ENCODE data around the gene UBAP1. TPM values are rescaled to one million over a fixed set of nuclear protein-coding genes. Genes with fewer than 3 reads are reported as not detected.
A peak's percentile ranks its signal among the peaks of the same experiment; 100 is the strongest.
"Not testable (repeated sequence)": the region's sequence is repeated elsewhere in the genome, so short reads cannot be mapped to it uniquely, and the experiment has no call there.

The UBAP1 gene
- 10 to 100 TPM; 19.9 to 54.4 (median 43.2) TPM for polyA plus RNA-seq

DNA sequence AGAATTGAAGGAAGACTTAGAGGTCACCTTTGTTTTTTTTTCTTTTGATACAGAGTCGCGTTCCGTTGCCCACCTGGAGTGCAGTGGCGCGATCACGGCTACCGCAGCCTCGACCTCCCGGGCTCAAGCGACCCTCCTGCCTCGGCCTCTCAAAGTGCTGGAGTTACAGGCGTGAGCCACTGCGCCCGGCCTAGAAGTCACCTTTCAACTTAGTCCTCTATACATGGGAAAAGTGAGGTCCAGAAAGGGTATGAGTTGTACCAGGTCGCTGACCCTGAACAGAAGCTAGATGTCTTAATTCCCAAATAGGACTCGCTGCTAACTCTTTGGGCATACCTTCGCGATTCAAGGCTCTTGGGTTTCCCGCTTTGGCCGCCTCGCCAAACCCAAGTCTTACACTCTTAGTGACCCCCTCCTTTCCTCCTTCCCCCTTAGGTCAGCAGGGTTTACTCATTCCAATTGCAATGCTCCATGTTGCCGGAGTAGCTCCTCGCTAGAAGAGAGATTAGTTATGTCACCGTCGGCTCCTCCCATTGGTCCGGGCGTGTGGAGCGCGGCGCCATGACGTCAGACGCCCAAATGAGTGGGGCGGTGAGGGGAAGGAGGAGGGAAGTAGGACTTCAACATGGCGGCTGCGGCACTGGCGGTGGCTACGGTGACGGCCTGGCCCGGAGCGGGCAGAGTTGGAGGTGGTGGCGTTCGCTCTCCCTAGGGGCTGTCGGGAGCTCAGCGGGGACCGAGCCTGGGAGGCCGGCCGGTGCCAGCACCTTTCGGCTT is at the start of gene UBAP1:
UBAP1 (plus strand) TSS at position 608 of the 777 bp plus-strand sequence. CDS start 41,872 bp downstream, outside the sequence.
- 0% methylated on average over 47 to 48 of the region's 48 CpGs for WGBS, 3 donors

DNA sequence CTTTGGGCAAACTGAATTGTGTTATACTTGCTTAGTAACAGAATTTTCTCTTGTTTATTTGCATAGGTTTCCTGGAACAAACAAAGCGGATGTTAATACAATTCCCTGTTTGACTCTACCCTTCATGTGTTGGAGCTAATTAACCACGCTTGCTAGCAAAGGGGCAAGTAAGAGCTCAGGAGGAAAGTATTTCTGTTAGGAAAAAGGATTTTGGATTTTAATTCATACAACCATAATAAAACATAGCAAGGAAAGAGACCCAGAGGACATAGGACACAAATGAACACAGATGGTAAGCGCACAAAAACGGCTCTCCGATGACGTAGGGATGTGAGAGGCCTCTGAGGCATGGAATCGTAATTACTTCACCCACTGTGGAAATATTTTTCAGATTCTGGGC is 47.3 kb upstream of the UBAP1 start:
- no peak overlapping the region for H3K27ac ChIP-seq (ENCODE audit: low read depth, low read length)
- 95 to 96% (median 96%) methylated on average over 7 of the region's 7 CpGs for WGBS, 3 donors

More for the DNA sequence above, at the start of gene UBAP1:
- H3K27ac ChIP-seq (ENCODE audit: low read depth, low read length) = peak within 1 kb of the TSS; percentile 84

DNA sequence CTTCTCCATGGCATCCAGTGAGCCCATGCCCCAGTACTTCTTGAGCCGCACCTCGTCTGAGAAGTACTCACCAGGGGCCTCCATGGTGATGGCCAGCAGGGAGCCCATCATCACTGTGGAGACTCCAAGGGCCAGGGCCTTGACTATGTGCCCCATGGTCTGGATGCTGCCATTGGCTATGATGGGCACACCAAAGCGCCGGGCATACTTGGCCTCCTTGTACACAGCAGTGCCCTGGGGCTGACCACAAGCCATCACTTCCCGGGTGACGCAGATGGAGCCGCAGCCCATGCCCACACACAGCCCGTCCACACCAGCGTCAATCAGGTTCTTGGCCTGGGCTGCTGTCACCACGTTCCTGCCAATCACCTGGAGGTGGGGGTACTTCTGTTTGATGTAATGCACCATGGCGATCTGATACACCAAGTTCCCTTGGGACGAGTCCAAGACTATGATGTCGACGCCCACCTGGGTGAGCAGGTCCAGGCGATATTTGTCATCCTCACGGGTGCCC is 45.4 kb upstream of the UBAP1 start:
- H3K27ac ChIP-seq (ENCODE audit: low read depth, low read length) = no peak overlapping the region
- 85 to 93% (median 90%) methylated on average over 16 of the region's 16 CpGs for WGBS, 3 donors

DNA sequence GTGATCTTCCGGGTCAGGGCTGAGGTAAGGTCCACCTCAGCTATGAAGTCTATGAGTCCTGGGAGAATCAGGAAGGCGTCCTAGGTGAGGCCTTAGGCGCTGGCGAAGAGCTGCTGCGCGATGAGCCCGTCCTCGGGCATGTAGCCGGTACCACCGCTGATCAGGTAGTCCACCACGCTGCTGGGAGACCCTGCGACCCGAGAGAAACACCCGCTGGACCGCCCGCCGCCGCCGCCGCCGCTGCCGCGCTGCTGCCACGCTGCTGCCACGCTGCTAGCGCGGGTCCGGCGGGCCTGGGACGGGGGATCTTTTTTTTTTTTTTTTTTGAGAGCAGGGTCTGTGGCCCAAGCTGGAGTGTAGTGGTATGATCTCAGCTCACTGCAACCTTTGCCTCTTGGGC is 44.3 kb upstream of the UBAP1 start:
- H3K27ac ChIP-seq (ENCODE audit: low read depth, low read length) = no peak overlapping the region
- WGBS, 3 donors = 94% methylated on average over 26 to 30 of the region's 30 CpGs

GRCh38 chr9:34138644-34139043 is 40.2 kb upstream of the UBAP1 start:
- not testable (repeated sequence) for H3K27ac ChIP-seq (ENCODE audit: low read depth, low read length)
- 78 to 100% methylated on average over 1 of the region's 1 CpG; no CpG with 5 or more reads in 1 of the 3 donors for WGBS, 3 donors

- 70 to 84% (median 80%) methylated on average over 5 of the region's 5 CpGs for WGBS, 3 donors
- H3K27ac ChIP-seq (ENCODE audit: low read depth, low read length) = no peak overlapping the region
These were observed 39.2 kb upstream of the UBAP1 start for GRCh38 chr9:34139477-34140146.

DNA sequence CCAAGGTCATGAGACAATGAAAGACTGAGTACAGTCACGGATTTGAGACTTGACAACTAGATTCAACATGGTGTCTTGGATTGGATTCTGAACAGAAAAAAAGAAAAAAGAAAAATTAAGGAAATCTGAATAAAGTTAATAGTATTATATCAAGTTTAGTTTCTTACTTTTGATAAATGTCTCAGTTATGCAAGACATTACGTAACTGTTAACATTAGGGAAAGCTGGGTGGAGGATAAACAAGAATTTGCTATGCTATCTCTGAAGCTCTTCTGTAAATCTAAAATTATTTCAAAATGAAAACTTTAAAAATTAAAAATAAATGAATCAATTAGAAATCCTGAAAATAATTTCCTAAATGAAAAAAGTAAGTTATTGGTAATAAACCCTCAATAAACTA is 38.0 kb upstream of the UBAP1 start:
- WGBS, 3 donors = 40 to 43% (median 41%) methylated on average over 2 of the region's 2 CpGs
- no peak overlapping the region for H3K27ac ChIP-seq (ENCODE audit: low read depth, low read length)

GRCh38 chr9:34143116-34143515 is 35.7 kb upstream of the UBAP1 start:
- 17 to 84% (median 33%) methylated on average over 2 of the region's 2 CpGs for WGBS, 3 donors
- H3K27ac ChIP-seq (ENCODE audit: low read depth, low read length) = no peak overlapping the region

GRCh38 chr9:34145165-34145564 is 33.7 kb upstream of the UBAP1 start:
- WGBS, 3 donors = 71 to 79% (median 72%) methylated on average over 3 of the region's 3 CpGs
- H3K27ac ChIP-seq (ENCODE audit: low read depth, low read length) = no peak overlapping the region

DNA sequence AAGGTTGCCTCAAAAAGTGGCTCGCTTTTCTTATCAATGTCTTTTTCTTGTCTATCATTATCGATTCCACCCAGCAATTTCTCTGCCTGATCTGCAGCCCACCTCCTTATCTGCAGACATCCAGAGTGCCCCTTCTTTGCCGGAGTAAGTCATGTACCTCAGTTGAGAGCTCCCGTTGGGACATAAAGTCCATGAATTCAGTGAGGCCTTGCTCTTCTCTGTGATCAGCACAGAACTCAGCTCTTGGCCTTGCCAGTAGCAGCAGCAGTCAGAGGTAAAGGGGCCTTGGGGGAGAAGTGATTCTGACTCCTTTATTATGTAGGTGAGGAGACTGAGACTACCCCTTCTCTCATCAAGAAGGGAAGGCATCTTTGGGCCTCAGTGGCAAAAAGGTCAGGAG is 27.4 kb upstream of the UBAP1 start:
- 88% methylated on average over 4 of the region's 4 CpGs for WGBS, 3 donors
- H3K27ac ChIP-seq (ENCODE audit: low read depth, low read length) = no peak overlapping the region

- no peak overlapping the region for H3K27ac ChIP-seq (ENCODE audit: low read depth, low read length)
- WGBS, 3 donors = 68 to 76% (median 76%) methylated on average over 1 of the region's 1 CpG
These were observed 24.8 kb upstream of the UBAP1 start for GRCh38 chr9:34154057-34154456.

- no peak overlapping the region for H3K27ac ChIP-seq (ENCODE audit: low read depth, low read length)
These were observed 21.5 kb upstream of the UBAP1 start for GRCh38 chr9:34157318-34157717.

GRCh38 chr9:34157898-34158297 is 20.9 kb upstream of the UBAP1 start:
- 95 to 100% (median 96%) methylated on average over 2 of the region's 2 CpGs for WGBS, 3 donors

DNA sequence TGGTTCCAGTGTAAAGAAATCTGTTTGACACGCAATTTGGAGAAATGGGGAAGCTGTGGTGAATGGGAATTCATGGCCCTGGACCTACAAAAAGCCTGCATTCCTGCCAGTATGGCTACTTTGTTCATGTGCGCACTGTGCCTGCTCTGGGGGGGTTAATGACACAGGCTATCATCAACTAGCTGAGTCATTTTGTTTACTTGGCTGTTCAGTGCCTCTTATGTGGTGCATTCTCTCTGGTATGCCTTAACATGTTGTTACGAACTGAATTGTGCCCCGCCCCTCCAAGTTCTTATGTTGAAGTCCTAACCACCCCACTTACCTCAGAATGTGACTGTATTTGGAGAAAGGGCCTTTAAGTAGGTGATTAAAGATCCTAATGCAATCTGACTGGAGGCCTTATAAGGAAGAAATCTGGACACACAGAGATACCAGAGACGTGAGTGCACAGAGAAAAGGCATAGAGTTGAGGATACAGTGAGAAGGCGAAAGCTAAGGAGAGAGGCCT is 20.4 kb upstream of the UBAP1 start:
- no peak overlapping the region for H3K27ac ChIP-seq (ENCODE audit: low read depth, low read length)
- WGBS, 3 donors = 80 to 89% (median 81%) methylated on average over 6 of the region's 6 CpGs

More at GRCh38 chr9:34157898-34158297, 20.9 kb upstream of the UBAP1 start:
- H3K27ac ChIP-seq (ENCODE audit: low read depth, low read length) = no peak overlapping the region

DNA sequence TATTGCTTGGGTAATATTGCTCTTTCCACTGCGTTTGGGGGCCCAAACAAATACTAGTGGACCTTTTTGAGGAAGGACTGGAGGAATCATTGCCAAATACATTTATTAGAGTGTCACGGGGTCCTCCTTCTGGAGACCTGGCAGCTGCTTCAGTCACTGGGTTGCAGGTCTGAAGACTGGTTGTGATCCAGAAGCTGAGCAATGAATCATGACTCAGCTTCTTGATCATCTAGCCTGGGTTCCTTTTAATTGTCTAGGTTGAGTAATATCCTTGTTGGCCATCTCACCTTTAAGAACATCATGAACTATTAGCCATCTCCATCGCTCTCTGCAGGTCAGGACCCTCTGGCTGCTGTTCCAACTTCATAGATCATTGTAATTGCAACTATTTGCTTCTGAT is 15.4 kb upstream of the UBAP1 start:
- no peak overlapping the region for H3K27ac ChIP-seq (ENCODE audit: low read depth, low read length)
- WGBS, 3 donors = 46 to 85% (median 52%) methylated on average over 3 of the region's 3 CpGs

- H3K27ac ChIP-seq (ENCODE audit: low read depth, low read length) = no peak overlapping the region
- 87 to 94% (median 92%) methylated on average over 6 of the region's 6 CpGs for whole genome bisulfite sequencing, 3 donors
These were observed 9.7 kb upstream of the UBAP1 start for GRCh38 chr9:34169125-34169524.

GRCh38 chr9:34170237-34170991 is 8.4 kb upstream of the UBAP1 start:
- no peak overlapping the region for H3K27ac ChIP-seq (ENCODE audit: low read depth, low read length)
- 60 to 70% (median 69%) methylated on average over 1 of the region's 1 CpG for WGBS, 3 donors

DNA sequence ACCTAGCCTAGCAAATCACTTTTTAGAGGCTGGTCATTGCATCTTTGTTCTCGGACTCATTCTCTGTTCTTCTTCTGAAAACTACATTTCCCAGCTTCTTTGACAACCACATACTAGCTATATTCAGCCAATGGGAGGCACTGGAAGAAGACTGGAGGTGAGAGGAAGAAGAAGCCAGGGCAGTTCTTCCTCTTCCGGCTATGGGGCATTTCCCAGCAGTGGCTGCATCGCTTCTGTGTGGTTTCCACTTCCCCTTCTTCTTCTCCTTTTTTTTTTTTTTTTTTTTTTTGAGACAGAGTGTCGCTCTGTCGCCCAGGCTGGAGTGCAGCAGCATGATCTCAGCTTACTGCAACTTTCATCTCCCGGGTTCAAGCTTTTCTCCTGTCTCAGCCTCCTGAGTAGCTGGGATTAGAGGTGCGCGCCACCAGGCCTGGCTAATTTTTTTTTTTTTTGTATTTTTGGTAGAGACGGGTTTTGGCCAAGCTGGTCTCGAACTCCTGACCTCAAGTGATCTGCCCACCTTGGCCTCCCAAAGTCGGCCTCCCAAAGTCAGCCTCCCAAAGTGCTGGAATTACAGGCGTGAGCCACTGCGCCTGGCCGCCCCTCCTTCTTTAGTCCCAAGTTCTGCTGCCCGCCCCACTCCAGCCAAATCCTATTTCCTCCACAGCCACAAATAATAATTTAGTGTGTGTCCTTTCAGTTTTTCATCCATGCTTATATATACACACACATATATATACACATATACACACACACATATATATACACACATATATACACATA is 6.9 kb upstream of the UBAP1 start:
- H3K27ac ChIP-seq (ENCODE audit: low read depth, low read length) = no peak overlapping the region
- 70 to 92% (median 74%) methylated on average over 15 of the region's 15 CpGs for WGBS, 3 donors
